ENCODE results near the gene ANLN. TPM values are rescaled to one million over a fixed set of nuclear protein-coding genes. Genes with fewer than 3 reads are reported as not detected.

Gene ANLN
- total and polyA plus RNA-seq, 7 experiments from 2014 or later = 0.30 to 48.6 (median 0.63) TPM; not detected in 1

GRCh38 chr7:36348771-36349170 lies 40.9 kb upstream of the ANLN start:
- Mint-ChIP-seq H3K27me3 (peaks cover 0 to 27% (median 4%) of the 10 kb centered on the region in 5 donors), H3K36me3 (no peaks in the 10 kb centered on the region), H3K4me1 (peaks cover 0 to 1% (median 0%) of the 10 kb centered on the region in 7 donors), H3K9me3 (no peaks in the 10 kb centered on the region), H3K27ac (no peak overlapping the region), H3K4me3 (no peak overlapping the region)
- H3K4me3 ChIP-seq (ENCODE audit: low read length) = no peak overlapping the region
- intact Hi-C loops (cut with micrococcal nuclease) = no loop called here
- H3K27me3 ChIP-seq (ENCODE audit: control insufficient read depth in 2 of 2, insufficient read depth in 2 of 2, low read length in 2 of 2) = no peaks in the 10 kb centered on the region
- ChIA-PET POLR2A (interaction anchor here (0.6 kb wide), 1 partner anchor 598 kb away, joined by 3 read pairs; no protein-coding TSS in a partner anchor), CTCF (no interaction called here)
- H3K4me1 ChIP-seq (ENCODE audit: control insufficient read depth in 2 of 2, insufficient read depth in 2 of 2, low read length in 2 of 2) = no peaks in the 10 kb centered on the region
- ATAC-seq (no peak), DNase-seq (no peak)
- no peak overlapping the region for H3K27ac ChIP-seq (ENCODE audit: low read depth, low read length)
- H3K36me3 ChIP-seq (ENCODE audit: control insufficient read depth in 2 of 3, insufficient read depth in 3 of 3, low read length in 3 of 3) = no peaks in the 10 kb centered on the region
- no peaks in the 10 kb centered on the region for H3K9me3 ChIP-seq (ENCODE audit: control insufficient read depth in 2 of 3, low read length in 3 of 3)

- no peaks in the 10 kb centered on the region for H3K9me3 ChIP-seq (ENCODE audit: control insufficient read depth in 2 of 3, low read length in 3 of 3)
- H3K4me1 ChIP-seq (ENCODE audit: control insufficient read depth in 2 of 2, insufficient read depth in 2 of 2, low read length in 2 of 2) = no peaks in the 10 kb centered on the region
- Mint-ChIP-seq H3K9me3 (no peaks in the 10 kb centered on the region), H3K36me3 (no peaks in the 10 kb centered on the region), H3K4me1 (peaks cover 0 to 1% (median 0%) of the 10 kb centered on the region in 7 donors), H3K27me3 (peaks cover 0 to 27% (median 4%) of the 10 kb centered on the region in 5 donors), H3K27ac (no peak overlapping the region), H3K4me3 (no peak overlapping the region)
- H3K27ac ChIP-seq (ENCODE audit: low read depth, low read length) = no peak overlapping the region
- no peaks in the 10 kb centered on the region for H3K27me3 ChIP-seq (ENCODE audit: control insufficient read depth in 2 of 2, insufficient read depth in 2 of 2, low read length in 2 of 2)
- H3K4me3 ChIP-seq (ENCODE audit: low read length) = no peak overlapping the region
- CTCF ChIA-PET = no interaction called here
- ATAC-seq (no peak), DNase-seq (no peak)
- POLR2A ChIA-PET = no interaction called here
- no peaks in the 10 kb centered on the region for H3K36me3 ChIP-seq (ENCODE audit: control insufficient read depth in 2 of 3, insufficient read depth in 3 of 3, low read length in 3 of 3)
- intact Hi-C loops (cut with micrococcal nuclease) = no loop called here
Observed at GRCh38 chr7:36349626-36350025, 40.0 kb upstream of the ANLN start.

GRCh38 chr7:36355490-36355889 lies 34.2 kb upstream of the ANLN start:
- DNase-seq (no peak), ATAC-seq (no peak)
- H3K9me3 ChIP-seq (ENCODE audit: control insufficient read depth in 2 of 3, low read length in 3 of 3) = no peaks in the 10 kb centered on the region
- peaks cover 0 to 2% (median 0%) of the 10 kb centered on the region in 7 donors for H3K4me1 Mint-ChIP-seq
- H3K27ac Mint-ChIP-seq = no peak overlapping the region
- CTCF ChIA-PET = no interaction called here
- H3K4me1 ChIP-seq (ENCODE audit: control insufficient read depth in 2 of 2, insufficient read depth in 2 of 2, low read length in 2 of 2) = no peaks in the 10 kb centered on the region
- intact Hi-C loops (cut with micrococcal nuclease) = no loop called here
- POLR2A ChIA-PET = no interaction called here
- H3K36me3 Mint-ChIP-seq = no peaks in the 10 kb centered on the region
- no peak overlapping the region for H3K4me3 Mint-ChIP-seq
- no peaks in the 10 kb centered on the region for H3K27me3 ChIP-seq (ENCODE audit: control insufficient read depth in 2 of 2, insufficient read depth in 2 of 2, low read length in 2 of 2)
- no peaks in the 10 kb centered on the region for H3K36me3 ChIP-seq (ENCODE audit: control insufficient read depth in 2 of 3, insufficient read depth in 3 of 3, low read length in 3 of 3)
- H3K4me3 ChIP-seq (ENCODE audit: low read length) = no peak overlapping the region
- H3K27ac ChIP-seq (ENCODE audit: low read depth, low read length) = no peak overlapping the region
- H3K9me3 Mint-ChIP-seq = no peaks in the 10 kb centered on the region
- H3K27me3 Mint-ChIP-seq = peaks cover 0 to 2% (median 0%) of the 10 kb centered on the region in 5 donors

- CTCF ChIA-PET = interaction anchor here (1.5 kb wide), 1 partner anchor 9 kb away, joined by 3 read pairs; no protein-coding TSS in a partner anchor
- Mint-ChIP-seq H3K9me3 (no peaks in the 10 kb centered on the region), H3K4me1 (peaks cover 0 to 2% (median 0%) of the 10 kb centered on the region in 7 donors), H3K27me3 (peaks cover 0 to 5% (median 0%) of the 10 kb centered on the region in 5 donors), H3K36me3 (no peaks in the 10 kb centered on the region), H3K27ac (no peak overlapping the region), H3K4me3 (no peak overlapping the region)
- no peaks in the 10 kb centered on the region for H3K9me3 ChIP-seq (ENCODE audit: control insufficient read depth in 2 of 3, low read length in 3 of 3)
- DNase-seq (no peak), ATAC-seq (no peak)
- H3K4me1 ChIP-seq (ENCODE audit: control insufficient read depth in 2 of 2, insufficient read depth in 2 of 2, low read length in 2 of 2) = no peaks in the 10 kb centered on the region
- POLR2A ChIA-PET = no interaction called here
- no peaks in the 10 kb centered on the region for H3K27me3 ChIP-seq (ENCODE audit: control insufficient read depth in 2 of 2, insufficient read depth in 2 of 2, low read length in 2 of 2)
- no peaks in the 10 kb centered on the region for H3K36me3 ChIP-seq (ENCODE audit: control insufficient read depth in 2 of 3, insufficient read depth in 3 of 3, low read length in 3 of 3)
- intact Hi-C loops (cut with micrococcal nuclease) = no loop called here
- no peak overlapping the region for H3K4me3 ChIP-seq (ENCODE audit: low read length)
- no peak overlapping the region for H3K27ac ChIP-seq (ENCODE audit: low read depth, low read length)
Observed at GRCh38 chr7:36357054-36357453, 32.6 kb upstream of the ANLN start.

GRCh38 chr7:36358589-36358988 lies 31.1 kb upstream of the ANLN start:
- Mint-ChIP-seq H3K27ac (peak overlapping the region in 1 of 9 donors; percentile 16), H3K9me3 (no peaks in the 10 kb centered on the region), H3K4me1 (peaks cover 0 to 2% (median 0%) of the 10 kb centered on the region in 7 donors), H3K4me3 (no peak overlapping the region), H3K36me3 (no peaks in the 10 kb centered on the region), H3K27me3 (peaks cover 0 to 14% (median 0%) of the 10 kb centered on the region in 5 donors)
- DNase-seq (no peak), ATAC-seq (no peak)
- ChIA-PET POLR2A (interaction anchor here (0.8 kb wide), 1 partner anchor 11 kb away, joined by 3 read pairs; no protein-coding TSS in a partner anchor), CTCF (interaction anchor here (1.5 to 1.7 kb wide), 2 partner anchors 8 to 9 kb away, joined by 3 to 7 read pairs; a partner anchor contains a TSS)
- Histone ChIP-seq H3K4me3 (ENCODE audit: low read length) (no peak overlapping the region), H3K9me3 (ENCODE audit: control insufficient read depth in 2 of 3, low read length in 3 of 3) (no peaks in the 10 kb centered on the region), H3K27me3 (ENCODE audit: control insufficient read depth in 2 of 2, insufficient read depth in 2 of 2, low read length in 2 of 2) (no peaks in the 10 kb centered on the region), H3K36me3 (ENCODE audit: control insufficient read depth in 2 of 3, insufficient read depth in 3 of 3, low read length in 3 of 3) (no peaks in the 10 kb centered on the region), H3K4me1 (ENCODE audit: control insufficient read depth in 2 of 2, insufficient read depth in 2 of 2, low read length in 2 of 2) (no peaks in the 10 kb centered on the region), H3K27ac (ENCODE audit: low read depth, low read length) (no peak overlapping the region)
- intact Hi-C loops (cut with micrococcal nuclease) = no loop called here

GRCh38 chr7:36360244-36360643 lies 29.4 kb upstream of the ANLN start:
- H3K27me3 Mint-ChIP-seq = peaks cover 0 to 26% (median 0%) of the 10 kb centered on the region in 5 donors
- POLR2A ChIA-PET = no interaction called here
- no peak overlapping the region for H3K4me3 Mint-ChIP-seq
- intact Hi-C loops (cut with micrococcal nuclease) = loop anchor here (10.0 kb wide), 5 partner anchors 205 to 1085 kb away; partner anchors contain the start of genes EEPD1 (in 1 of the 2), ELMO1 (in 1 of the 2) and HERPUD2 (in 1 of the 2)
- no peak overlapping the region for H3K27ac Mint-ChIP-seq
- no peaks in the 10 kb centered on the region for H3K36me3 Mint-ChIP-seq
- DNase-seq (no peak), ATAC-seq (no peak)
- Histone ChIP-seq H3K27ac (ENCODE audit: low read depth, low read length) (no peak overlapping the region), H3K36me3 (ENCODE audit: control insufficient read depth in 2 of 3, insufficient read depth in 3 of 3, low read length in 3 of 3) (no peaks in the 10 kb centered on the region), H3K4me1 (ENCODE audit: control insufficient read depth in 2 of 2, insufficient read depth in 2 of 2, low read length in 2 of 2) (no peaks in the 10 kb centered on the region), H3K27me3 (ENCODE audit: control insufficient read depth in 2 of 2, insufficient read depth in 2 of 2, low read length in 2 of 2) (no peaks in the 10 kb centered on the region), H3K4me3 (ENCODE audit: low read length) (no peak overlapping the region), H3K9me3 (ENCODE audit: control insufficient read depth in 2 of 3, low read length in 3 of 3) (no peaks in the 10 kb centered on the region)
- H3K4me1 Mint-ChIP-seq = peaks cover 0 to under 1% (median 0%) of the 10 kb centered on the region in 7 donors
- H3K9me3 Mint-ChIP-seq = no peaks in the 10 kb centered on the region
- CTCF ChIA-PET = interaction anchor here (0.7 to 1.0 kb wide), 2 partner anchors 100 to 822 kb away, joined by 3 to 4 read pairs; no protein-coding TSS in a partner anchor

- ChIA-PET POLR2A (no interaction called here), CTCF (interaction anchor here (1.0 kb wide), 1 partner anchor 99 kb away, joined by 4 read pairs; no protein-coding TSS in a partner anchor)
- ATAC-seq (no peak), DNase-seq (no peak)
- Histone ChIP-seq H3K27me3 (ENCODE audit: control insufficient read depth in 2 of 2, insufficient read depth in 2 of 2, low read length in 2 of 2) (no peaks in the 10 kb centered on the region), H3K9me3 (ENCODE audit: control insufficient read depth in 2 of 3, low read length in 3 of 3) (no peaks in the 10 kb centered on the region), H3K4me1 (ENCODE audit: control insufficient read depth in 2 of 2, insufficient read depth in 2 of 2, low read length in 2 of 2) (no peaks in the 10 kb centered on the region), H3K36me3 (ENCODE audit: control insufficient read depth in 2 of 3, insufficient read depth in 3 of 3, low read length in 3 of 3) (no peaks in the 10 kb centered on the region), H3K27ac (ENCODE audit: low read depth, low read length) (no peak overlapping the region), H3K4me3 (ENCODE audit: low read length) (no peak overlapping the region)
- intact Hi-C loops (cut with micrococcal nuclease) = loop anchor here (10.0 kb wide), 5 partner anchors 206 to 1084 kb away; partner anchors contain the start of genes EEPD1 (in 1 of the 2), ELMO1 (in 1 of the 2) and HERPUD2 (in 1 of the 2)
- Mint-ChIP-seq H3K27ac (no peak overlapping the region), H3K4me1 (peaks cover 0 to under 1% (median 0%) of the 10 kb centered on the region in 7 donors), H3K4me3 (no peak overlapping the region), H3K27me3 (peaks cover 0 to 36% (median 0%) of the 10 kb centered on the region in 5 donors), H3K9me3 (no peaks in the 10 kb centered on the region), H3K36me3 (no peaks in the 10 kb centered on the region)
Observed at GRCh38 chr7:36361227-36361626, 28.4 kb upstream of the ANLN start.

Data from naive thymus-derived CD4-positive, alpha-beta T cell (primary cell).